ENCODE results near the gene SRSF3.

DNA sequence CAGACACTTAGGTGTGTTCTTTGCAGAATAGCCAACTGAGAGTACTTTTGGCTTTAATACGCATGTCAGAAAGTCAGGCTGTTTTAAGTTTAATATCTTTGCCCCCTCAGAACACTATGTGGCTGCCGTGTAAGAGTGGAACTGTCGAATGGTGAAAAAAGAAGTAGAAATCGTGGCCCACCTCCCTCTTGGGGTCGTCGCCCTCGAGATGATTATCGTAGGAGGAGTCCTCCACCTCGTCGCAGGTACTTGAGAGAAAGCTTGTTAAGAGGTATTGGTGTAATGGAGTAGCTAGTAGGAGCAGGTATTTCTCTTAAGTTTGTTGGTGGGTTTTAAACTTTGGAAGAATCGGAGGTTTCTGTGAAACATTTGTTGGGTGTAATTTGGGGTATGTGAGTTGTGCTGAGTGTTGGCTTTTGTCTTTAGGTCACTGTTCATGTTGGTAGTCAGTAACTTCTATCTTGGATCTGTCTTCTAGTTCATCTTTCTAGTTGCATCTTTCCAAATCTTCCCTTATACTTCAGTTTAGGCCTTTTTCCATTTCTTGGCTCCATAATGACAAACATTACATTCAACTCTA, 4.7 kb downstream of the SRSF3 start:
- TF ChIP-seq, protein P1, sequence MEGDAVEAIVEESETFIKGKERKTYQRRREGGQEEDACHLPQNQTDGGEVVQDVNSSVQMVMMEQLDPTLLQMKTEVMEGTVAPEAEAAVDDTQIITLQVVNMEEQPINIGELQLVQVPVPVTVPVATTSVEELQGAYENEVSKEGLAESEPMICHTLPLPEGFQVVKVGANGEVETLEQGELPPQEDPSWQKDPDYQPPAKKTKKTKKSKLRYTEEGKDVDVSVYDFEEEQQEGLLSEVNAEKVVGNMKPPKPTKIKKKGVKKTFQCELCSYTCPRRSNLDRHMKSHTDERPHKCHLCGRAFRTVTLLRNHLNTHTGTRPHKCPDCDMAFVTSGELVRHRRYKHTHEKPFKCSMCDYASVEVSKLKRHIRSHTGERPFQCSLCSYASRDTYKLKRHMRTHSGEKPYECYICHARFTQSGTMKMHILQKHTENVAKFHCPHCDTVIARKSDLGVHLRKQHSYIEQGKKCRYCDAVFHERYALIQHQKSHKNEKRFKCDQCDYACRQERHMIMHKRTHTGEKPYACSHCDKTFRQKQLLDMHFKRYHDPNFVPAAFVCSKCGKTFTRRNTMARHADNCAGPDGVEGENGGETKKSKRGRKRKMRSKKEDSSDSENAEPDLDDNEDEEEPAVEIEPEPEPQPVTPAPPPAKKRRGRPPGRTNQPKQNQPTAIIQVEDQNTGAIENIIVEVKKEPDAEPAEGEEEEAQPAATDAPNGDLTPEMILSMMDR (IDR thresholded peaks at IDR 0.05): no peak
- TF ChIP-seq POLR2A (IDR thresholded peaks at IDR 0.05): no peak
